Measurements from ENCODE around the gene TMEM51. TPM values are rescaled to one million over a fixed set of nuclear protein-coding genes. Genes with fewer than 3 reads are reported as not detected.
"Not testable (repeated sequence)": the region's sequence is repeated elsewhere in the genome, so short reads cannot be mapped to it uniquely, and the experiment has no call there.

The TMEM51 gene
- total RNA-seq, 3 donors from 2014 or later = 0.27 TPM; not detected in 2

DNA sequence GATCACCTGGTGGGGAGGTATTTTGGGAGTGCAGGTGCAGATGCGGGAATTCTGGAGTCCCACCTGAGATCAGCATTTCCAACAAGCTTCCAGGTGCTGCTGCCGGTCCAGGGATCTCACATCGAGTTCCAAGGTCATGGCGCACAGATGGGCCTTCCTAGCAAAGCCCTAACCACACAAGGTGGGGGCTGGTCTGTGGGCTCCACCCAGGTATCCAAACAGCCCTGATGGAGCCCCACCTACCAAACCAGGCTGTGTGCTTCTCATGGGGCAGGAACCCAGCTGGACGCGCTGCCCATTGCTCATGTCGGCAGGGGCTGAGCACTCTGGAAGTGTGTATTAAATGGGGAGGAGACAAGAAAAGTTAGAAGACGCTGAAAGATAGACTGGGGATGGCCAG is 35.0 kb upstream of the TMEM51 start:
- ATAC-seq = no peak
- no peaks in the 10 kb centered on the region for H3K36me3 Mint-ChIP-seq (ENCODE audit: insufficient read depth)
- no peak overlapping the region for H3K4me3 Mint-ChIP-seq
- H3K27me3 Mint-ChIP-seq (ENCODE audit: low read depth) = peaks cover 14% of the 10 kb centered on the region
- no peaks in the 10 kb centered on the region for H3K9me3 Mint-ChIP-seq
- no peaks in the 10 kb centered on the region for H3K4me1 Mint-ChIP-seq (ENCODE audit: low read depth)
- no peak for DNase-seq

DNA sequence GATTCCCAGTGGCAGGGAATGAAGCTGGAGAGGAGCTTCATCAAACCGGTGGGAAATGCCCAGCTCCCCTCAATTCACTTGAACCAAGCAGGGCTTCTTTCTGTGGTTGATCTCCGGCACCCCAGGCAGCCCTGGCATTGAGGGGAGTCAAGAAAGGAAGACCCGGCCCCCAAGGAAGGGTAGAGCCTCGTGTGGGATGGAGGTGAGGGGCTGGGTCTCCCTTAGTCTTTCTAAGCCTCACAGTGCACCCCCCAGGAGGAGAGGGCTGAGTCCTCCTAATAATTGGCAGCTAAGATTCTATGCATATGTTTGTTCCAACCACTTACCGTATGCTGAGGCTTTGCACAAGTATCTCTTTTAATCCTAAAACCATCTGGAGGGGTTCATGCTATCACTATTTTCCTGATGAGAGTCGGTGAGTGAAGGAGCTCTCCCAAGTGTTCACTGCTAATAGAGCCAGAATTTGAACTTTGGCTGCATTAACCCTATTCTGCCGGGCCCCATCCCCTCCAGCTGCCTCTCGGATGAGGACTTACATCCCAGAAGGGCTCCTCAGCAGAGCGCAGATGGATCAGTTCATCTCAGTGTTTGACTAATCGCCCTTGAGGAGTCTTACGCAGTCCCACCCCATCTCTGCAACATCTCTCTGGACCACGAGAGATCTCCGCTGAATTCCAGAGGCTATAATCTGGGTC is 33.1 kb upstream of the TMEM51 start:
- Mint-ChIP-seq H3K36me3 (ENCODE audit: insufficient read depth) (no peaks in the 10 kb centered on the region), H3K4me3 (no peak overlapping the region), H3K27me3 (ENCODE audit: low read depth) (peaks cover 14% of the 10 kb centered on the region), H3K9me3 (no peaks in the 10 kb centered on the region), H3K4me1 (ENCODE audit: low read depth) (no peaks in the 10 kb centered on the region)
- no peak for DNase-seq
- no peak for ATAC-seq

DNA sequence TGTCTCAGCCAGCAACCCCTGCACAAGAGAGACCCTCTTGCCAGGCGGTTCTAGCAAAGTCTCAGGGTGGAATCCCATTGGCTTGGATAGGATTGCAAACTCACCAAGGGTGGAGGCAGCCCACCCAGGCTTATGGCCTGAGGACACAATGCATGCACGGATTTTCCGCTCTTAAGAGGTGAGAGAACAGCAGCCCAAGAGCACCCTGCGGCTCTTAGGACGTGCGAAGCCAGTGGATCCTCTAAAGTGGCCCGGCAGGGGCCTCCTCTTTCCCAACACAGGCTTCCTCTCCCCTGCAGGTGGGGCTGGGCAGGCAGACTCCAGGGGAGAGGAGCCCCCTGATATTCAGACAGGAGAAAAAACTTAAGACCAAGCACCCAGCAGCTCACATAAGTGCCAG is 31.2 kb upstream of the TMEM51 start:
- Mint-ChIP-seq H3K36me3 (ENCODE audit: insufficient read depth) (no peaks in the 10 kb centered on the region), H3K4me3 (no peak overlapping the region), H3K9me3 (no peaks in the 10 kb centered on the region), H3K27me3 (ENCODE audit: low read depth) (peaks cover 11% of the 10 kb centered on the region), H3K4me1 (ENCODE audit: low read depth) (no peaks in the 10 kb centered on the region)
- DNase-seq (no peak), ATAC-seq (no peak)

DNA sequence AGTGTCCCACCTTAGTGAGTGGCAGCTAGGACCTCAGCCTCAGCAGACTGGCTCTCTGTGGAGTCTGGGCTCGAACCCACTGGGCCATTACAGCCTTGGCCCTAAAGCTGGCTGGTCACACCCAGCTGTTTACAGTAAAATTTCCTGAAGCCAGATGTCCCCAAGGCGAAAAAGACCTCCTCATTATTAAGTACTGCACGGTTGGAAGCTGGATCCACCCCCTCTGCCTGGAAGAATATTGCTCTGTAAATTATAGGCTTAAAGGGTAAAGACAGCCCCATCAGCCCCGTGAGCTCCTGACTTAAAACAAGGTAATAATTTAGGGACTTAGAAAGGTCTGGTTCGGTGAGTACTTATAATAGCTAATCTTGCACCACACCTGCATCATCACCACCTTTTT is 30.3 kb upstream of the TMEM51 start:
- Mint-ChIP-seq H3K36me3 (ENCODE audit: insufficient read depth) (no peaks in the 10 kb centered on the region), H3K27me3 (ENCODE audit: low read depth) (peaks cover 7% of the 10 kb centered on the region), H3K9me3 (no peaks in the 10 kb centered on the region), H3K4me1 (ENCODE audit: low read depth) (no peaks in the 10 kb centered on the region), H3K4me3 (no peak overlapping the region)
- DNase-seq = no peak
- ATAC-seq = no peak

DNA sequence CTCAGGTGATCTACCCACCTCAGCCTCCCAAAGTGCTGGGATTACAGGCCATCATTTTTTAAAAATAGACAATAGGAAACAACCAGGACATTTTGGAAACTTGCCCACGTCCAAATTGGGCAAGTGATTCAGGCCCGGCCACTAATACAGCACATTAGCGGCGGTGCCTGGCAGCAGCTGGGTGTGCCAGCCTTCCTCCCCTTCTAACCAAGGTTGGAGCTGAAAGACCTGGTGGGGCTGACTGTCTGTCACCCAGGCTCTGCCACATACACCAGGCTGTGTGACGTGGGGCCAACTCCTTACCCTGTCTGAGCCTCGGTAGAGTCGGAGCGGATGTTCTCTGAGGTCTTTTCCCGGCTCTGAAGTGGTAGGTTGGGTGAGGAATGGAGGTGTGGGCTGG is 29.6 kb upstream of the TMEM51 start:
- ATAC-seq = no peak
- H3K4me1 Mint-ChIP-seq (ENCODE audit: low read depth) = no peaks in the 10 kb centered on the region
- H3K27me3 Mint-ChIP-seq (ENCODE audit: low read depth) = peaks cover under 1% of the 10 kb centered on the region
- H3K36me3 Mint-ChIP-seq (ENCODE audit: insufficient read depth) = no peaks in the 10 kb centered on the region
- H3K9me3 Mint-ChIP-seq = no peaks in the 10 kb centered on the region
- no peak overlapping the region for H3K4me3 Mint-ChIP-seq
- DNase-seq = no peak

DNA sequence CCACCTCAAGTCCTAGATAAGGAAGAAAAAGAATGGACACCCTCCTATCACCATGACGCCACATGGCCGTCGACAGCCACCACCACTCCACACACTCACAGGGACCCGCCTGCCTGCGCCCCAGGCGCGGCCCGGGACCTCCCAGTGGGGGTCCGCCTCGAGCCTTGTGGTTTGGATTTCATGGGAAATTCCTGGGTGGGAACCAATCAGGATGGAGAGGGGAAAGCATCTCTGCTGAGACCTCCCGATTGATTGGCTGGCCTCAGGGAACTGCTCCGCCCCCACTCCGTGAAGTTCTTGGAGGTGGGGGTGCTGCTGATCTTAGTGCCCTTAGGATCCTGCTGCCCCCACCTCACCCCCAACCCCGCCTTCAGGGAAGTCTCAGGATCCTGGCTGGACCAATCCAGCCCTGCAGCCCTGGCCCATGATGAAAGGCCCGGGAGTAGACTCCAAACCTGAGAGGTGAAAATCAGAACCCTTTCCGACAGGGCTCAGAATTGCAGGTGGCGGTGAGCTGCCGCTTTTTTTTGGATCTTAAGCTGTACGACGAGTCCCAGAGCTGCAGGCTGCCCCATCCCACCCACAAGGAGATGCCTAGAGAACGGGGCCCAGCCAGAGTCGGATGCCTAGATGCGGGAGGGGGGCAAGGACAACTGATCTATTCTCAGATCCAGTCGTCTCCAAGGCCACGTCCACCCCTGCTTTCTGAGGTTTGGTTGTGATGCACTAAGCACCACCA is 29.0 kb upstream of the TMEM51 start:
- no peaks in the 10 kb centered on the region for H3K9me3 Mint-ChIP-seq
- DNase-seq (no peak), ATAC-seq (no peak)
- no peaks in the 10 kb centered on the region for H3K27me3 Mint-ChIP-seq (ENCODE audit: low read depth)
- no peaks in the 10 kb centered on the region for H3K36me3 Mint-ChIP-seq (ENCODE audit: insufficient read depth)
- H3K4me3 Mint-ChIP-seq = no peak overlapping the region
- H3K4me1 Mint-ChIP-seq (ENCODE audit: low read depth) = no peaks in the 10 kb centered on the region

DNA sequence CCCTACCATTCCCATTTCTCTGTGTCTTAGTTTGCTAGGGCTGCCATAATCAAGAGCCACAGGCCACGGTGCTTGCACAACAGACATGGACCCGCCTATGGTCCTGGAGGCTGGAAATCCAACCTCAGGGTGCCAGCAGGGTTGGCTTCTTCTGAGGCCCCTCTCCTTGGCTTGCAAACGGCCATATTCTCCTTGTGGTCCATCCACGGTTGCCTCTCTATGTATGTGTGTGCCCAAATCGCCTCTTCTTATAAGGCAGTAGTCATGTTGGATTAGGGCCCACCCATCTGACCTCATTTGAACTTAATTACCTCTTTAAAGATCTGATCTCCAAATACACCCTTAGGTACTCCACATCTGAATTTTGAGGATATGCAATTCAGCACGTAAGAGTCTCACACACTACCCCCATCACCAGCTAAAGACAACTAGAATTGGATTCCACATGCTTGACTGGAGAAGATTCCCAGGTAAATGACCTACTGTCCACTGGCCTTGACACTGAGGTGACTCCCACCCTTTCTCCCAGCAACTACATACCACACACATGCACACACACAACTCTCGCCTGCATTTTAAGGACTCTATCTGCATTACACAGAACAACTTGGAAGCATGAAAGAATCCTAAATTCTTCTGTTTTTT is 28.3 kb upstream of the TMEM51 start:
- Mint-ChIP-seq H3K27me3 (ENCODE audit: low read depth) (no peaks in the 10 kb centered on the region), H3K4me3 (no peak overlapping the region), H3K9me3 (peaks cover 5% of the 10 kb centered on the region), H3K36me3 (ENCODE audit: insufficient read depth) (no peaks in the 10 kb centered on the region), H3K4me1 (ENCODE audit: low read depth) (no peaks in the 10 kb centered on the region)
- DNase-seq = no peak
- ATAC-seq = no peak

DNA sequence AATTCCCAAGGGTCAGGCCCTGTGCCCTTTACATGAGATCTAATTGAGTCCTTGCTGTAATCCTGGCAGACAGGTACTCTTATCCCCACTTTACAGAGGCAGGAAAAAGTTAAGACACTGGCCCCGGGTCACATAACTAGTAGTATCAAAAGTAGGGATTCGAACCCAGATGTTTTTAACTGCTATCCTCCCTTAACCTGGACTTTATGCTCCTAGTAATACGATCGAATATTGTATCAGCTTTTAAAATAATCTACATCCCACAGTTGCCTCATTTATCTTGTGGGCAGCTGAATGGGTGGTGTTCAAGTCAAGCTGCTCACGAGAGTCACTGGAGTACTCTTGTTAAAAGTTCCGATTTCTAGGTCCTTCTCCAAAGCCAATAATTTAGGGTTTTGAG is 25.5 kb upstream of the TMEM51 start:
- DNase-seq = no peak
- no peaks in the 10 kb centered on the region for H3K36me3 Mint-ChIP-seq (ENCODE audit: insufficient read depth)
- no peaks in the 10 kb centered on the region for H3K4me1 Mint-ChIP-seq (ENCODE audit: low read depth)
- H3K9me3 Mint-ChIP-seq = peaks cover 5% of the 10 kb centered on the region
- peaks cover 6% of the 10 kb centered on the region for H3K27me3 Mint-ChIP-seq (ENCODE audit: low read depth)
- H3K4me3 Mint-ChIP-seq = no peak overlapping the region
- no peak for ATAC-seq

DNA sequence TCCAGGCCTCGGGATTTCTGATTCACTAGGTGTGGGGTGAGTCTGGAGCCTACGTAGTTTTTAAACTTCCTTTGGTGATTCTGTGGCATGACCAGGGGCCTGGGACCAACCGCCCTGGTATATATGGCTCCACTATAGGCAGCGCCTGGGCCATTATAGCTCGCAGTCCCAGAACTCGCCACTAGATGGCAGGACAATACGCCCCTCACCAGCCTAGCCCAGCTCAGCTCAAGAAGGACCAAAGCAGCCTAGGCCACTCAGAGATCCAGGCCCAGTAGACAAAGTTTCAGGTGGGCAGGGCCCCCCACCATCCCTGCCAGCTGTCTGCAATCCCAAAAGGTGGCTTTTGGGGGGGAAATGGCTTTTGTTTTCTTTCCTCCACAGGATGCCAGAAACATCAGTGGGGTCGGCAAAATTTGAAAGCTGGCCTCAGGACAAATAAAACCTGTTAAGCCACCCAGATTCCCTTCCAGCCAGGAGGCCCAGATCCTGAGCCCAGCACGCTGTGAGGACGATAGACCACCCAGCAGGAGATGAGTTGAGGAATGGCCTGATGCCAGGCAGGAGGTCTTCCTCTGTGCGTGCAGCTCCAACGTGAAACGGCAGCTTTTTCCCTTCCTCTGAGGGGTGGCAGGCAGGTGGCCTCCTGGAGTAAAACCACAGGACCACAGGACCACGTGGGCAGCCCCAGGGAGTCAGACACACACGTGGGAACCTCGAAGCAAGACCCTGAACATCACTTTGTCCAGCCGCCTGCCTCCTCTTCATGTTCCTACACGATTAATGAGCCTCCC is 24.8 kb upstream of the TMEM51 start:
- ATAC-seq (peak; percentile 90 to 91), DNase-seq (peak; percentile 61)
- peaks cover 5% of the 10 kb centered on the region for H3K9me3 Mint-ChIP-seq
- H3K4me3 Mint-ChIP-seq = no peak overlapping the region
- no peaks in the 10 kb centered on the region for H3K4me1 Mint-ChIP-seq (ENCODE audit: low read depth)
- H3K36me3 Mint-ChIP-seq (ENCODE audit: insufficient read depth) = no peaks in the 10 kb centered on the region
- peaks cover 11% of the 10 kb centered on the region for H3K27me3 Mint-ChIP-seq (ENCODE audit: low read depth)

DNA sequence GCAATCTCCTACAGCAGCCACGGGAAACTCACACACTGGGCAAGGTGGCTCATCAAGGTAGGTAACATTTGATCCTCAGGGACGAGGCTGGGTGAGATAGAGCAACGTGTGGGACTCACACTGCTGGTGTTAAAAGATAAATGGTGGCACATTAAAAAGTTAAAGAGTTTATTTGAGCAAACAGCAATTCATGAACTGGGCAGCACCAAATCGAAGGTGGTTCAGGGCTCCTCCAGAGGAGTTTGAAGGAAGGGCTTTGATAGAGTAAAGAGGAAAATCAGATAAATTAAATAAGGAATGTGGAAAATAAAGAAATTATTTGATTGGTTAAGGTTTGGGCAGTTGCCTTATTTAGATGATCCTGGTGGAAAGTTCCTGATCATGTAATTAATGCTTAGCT is 23.6 kb upstream of the TMEM51 start:
- H3K36me3 Mint-ChIP-seq (ENCODE audit: insufficient read depth) = no peaks in the 10 kb centered on the region
- peaks cover 5% of the 10 kb centered on the region for H3K9me3 Mint-ChIP-seq
- no peaks in the 10 kb centered on the region for H3K4me1 Mint-ChIP-seq (ENCODE audit: low read depth)
- H3K4me3 Mint-ChIP-seq = no peak overlapping the region
- H3K27me3 Mint-ChIP-seq (ENCODE audit: low read depth) = peaks cover 22% of the 10 kb centered on the region
- ATAC-seq (no peak), DNase-seq (no peak)

DNA sequence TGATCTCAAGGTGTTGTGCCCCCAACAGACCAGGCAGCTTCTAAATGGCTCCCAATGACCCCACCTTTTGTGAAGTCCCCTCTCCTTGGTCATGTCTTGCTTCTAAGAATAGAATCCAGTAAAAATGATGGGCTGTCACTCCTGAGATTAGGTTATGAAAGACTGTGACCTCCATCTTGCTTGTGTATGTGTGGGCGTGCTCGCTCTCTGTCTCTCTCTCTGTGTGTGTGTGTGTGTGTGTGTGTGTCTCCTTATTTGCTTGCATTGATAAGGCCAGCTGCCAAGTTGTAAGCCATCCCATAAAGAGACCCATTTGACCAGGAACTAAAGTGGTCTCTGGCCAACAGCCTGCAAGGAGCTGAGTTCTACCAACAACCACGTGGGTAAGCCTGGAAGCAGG is 22.9 kb upstream of the TMEM51 start:
- H3K27me3 Mint-ChIP-seq (ENCODE audit: low read depth) = peaks cover 28% of the 10 kb centered on the region
- DNase-seq (no peak), ATAC-seq (no peak)
- no peak overlapping the region for H3K4me3 Mint-ChIP-seq
- H3K36me3 Mint-ChIP-seq (ENCODE audit: insufficient read depth) = no peaks in the 10 kb centered on the region
- H3K4me1 Mint-ChIP-seq (ENCODE audit: low read depth) = no peaks in the 10 kb centered on the region
- peaks cover 5% of the 10 kb centered on the region for H3K9me3 Mint-ChIP-seq

DNA sequence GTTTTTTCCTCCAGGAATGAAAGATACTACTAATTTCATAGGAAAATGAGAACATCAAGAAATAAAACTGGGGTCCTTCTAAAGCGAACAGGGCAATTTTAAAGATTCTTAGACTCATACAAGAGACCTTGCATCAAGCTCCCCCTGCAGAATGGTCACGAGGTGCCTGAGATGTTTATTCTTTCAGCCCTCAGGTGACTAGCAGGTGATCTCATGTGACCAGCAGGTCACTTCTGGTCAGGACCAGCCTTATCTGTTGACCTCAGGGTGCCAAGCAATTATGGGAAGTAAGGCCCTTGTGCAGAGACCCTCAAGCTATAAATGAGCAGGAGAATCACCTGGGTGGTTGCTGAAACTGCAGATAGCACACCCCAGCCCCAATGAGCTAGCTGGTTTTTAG is 20.6 kb upstream of the TMEM51 start:
- no peaks in the 10 kb centered on the region for H3K36me3 Mint-ChIP-seq (ENCODE audit: insufficient read depth)
- no peak overlapping the region for H3K4me3 Mint-ChIP-seq
- H3K27me3 Mint-ChIP-seq (ENCODE audit: low read depth) = peaks cover 43% of the 10 kb centered on the region
- H3K9me3 Mint-ChIP-seq = peaks cover 5% of the 10 kb centered on the region
- DNase-seq (no peak), ATAC-seq (no peak)
- H3K4me1 Mint-ChIP-seq (ENCODE audit: low read depth) = no peaks in the 10 kb centered on the region

DNA sequence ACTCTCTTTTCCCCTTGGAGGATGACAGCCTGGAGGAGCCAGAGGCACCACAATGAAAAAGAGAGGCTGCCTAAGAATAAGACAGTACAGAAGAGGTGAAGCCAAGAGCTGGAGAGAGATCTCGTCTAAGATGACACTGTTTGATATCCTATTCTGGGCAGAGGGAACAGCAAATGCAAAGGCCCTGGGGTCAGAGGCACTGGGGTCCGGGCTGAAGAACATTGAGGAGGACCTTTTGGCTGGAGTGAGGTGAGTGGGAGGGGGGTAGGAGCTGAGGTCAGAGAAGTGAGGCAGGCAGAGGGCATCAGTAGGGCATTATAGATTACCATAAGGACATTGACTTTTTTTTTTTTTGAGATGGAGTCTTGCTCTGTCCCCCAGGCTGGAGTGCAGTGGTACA is 19.3 kb upstream of the TMEM51 start:
- no peak overlapping the region for H3K4me3 Mint-ChIP-seq
- no peaks in the 10 kb centered on the region for H3K4me1 Mint-ChIP-seq (ENCODE audit: low read depth)
- DNase-seq (no peak), ATAC-seq (no peak)
- peaks cover 52% of the 10 kb centered on the region for H3K27me3 Mint-ChIP-seq (ENCODE audit: low read depth)
- no peaks in the 10 kb centered on the region for H3K36me3 Mint-ChIP-seq (ENCODE audit: insufficient read depth)
- peaks cover 5% of the 10 kb centered on the region for H3K9me3 Mint-ChIP-seq

DNA sequence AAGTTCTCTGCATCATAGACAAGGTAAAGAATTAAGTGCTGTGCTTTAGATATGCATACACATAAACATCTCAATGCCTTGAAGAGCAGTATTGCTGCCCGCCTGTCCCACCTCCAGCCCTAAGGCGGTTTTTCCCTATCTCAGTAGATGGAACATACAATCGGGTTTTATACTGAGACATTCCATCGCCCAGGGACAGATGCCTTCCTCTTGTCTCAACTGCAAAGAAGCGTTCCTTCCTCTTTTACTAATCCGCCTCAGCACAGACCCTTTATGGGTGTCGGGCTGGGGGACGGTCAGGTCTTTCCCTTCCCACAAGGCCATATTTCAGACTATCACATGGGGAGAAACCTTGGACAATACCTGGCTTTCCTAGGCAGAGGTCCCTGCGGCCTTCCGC is 17.9 kb upstream of the TMEM51 start:
- not testable (repeated sequence) for ATAC-seq; H3K9me3 Mint-ChIP-seq; DNase-seq; H3K4me3 Mint-ChIP-seq; H3K36me3 Mint-ChIP-seq (ENCODE audit: insufficient read depth); H3K4me1 Mint-ChIP-seq (ENCODE audit: low read depth)
- H3K27me3 Mint-ChIP-seq (ENCODE audit: low read depth) = peaks cover 59% of the 10 kb centered on the region
